SU-DHL-6 (cell line): ENCODE measurements around the gene RBM15.

ENCODE experiments used
- H2AFZ ChIP-seq: fragments of 200-600 bp; sonication (generic); 2 replicates; pipeline ENCODE4 v1.6.1; 2014; ENCODE audit warnings: low read depth, mild to moderate bottlenecking, moderate library complexity, mixed read lengths, antibody characterized with exemption, low read length; ENCODE audit not compliant: severe bottlenecking
- H3F3A ChIP-seq: fragments of 200-600 bp; shearing (Covaris generic); 2 replicates; pipeline ENCODE4 v1.6.0; 2016; ENCODE audit warnings: antibody characterized with exemption, mild to moderate bottlenecking; ENCODE audit not compliant: insufficient read depth
- H3K27ac ChIP-seq: fragments of 200-600 bp; sonication (generic); 2 replicates; pipeline ENCODE4 v1.5.1; 2016; ENCODE audit warnings: low read depth, mild to moderate bottlenecking, low read length, moderate library complexity, mixed read lengths
- H3K27me3 ChIP-seq: fragments of 200-600 bp; sonication (generic), shearing (Covaris generic); 2 replicates; pipeline ENCODE4 v1.6.0; 2014; ENCODE audit warnings: mild to moderate bottlenecking, low read length
- H3K36me3 ChIP-seq: fragments of 200-600 bp; sonication (generic); 2 replicates; pipeline ENCODE4 v1.6.1; 2014; ENCODE audit warnings: mild to moderate bottlenecking, low read length, mixed read lengths
- H3K4me2 ChIP-seq: fragments of 300-600, 200-600 bp; shearing (Covaris generic), sonication (generic); 2 replicates; pipeline ENCODE4 v1.6.0; 2014; ENCODE audit warnings: low read length, low read depth, mild to moderate bottlenecking; ENCODE audit not compliant: poor library complexity, severe bottlenecking
- H3K4me3 ChIP-seq: fragments of 200-600 bp; sonication (generic); 2 replicates; pipeline ENCODE4 v1.5.1; 2014; ENCODE audit warnings: antibody characterized with exemption, low read length, mild to moderate bottlenecking, mixed read lengths; ENCODE audit not compliant: insufficient read depth, poor library complexity, severe bottlenecking
- H3K79me2 ChIP-seq: fragments of 200-600 bp; sonication (generic); 2 replicates; pipeline ENCODE4 v1.6.1; 2014; ENCODE audit warnings: mild to moderate bottlenecking, low read length, moderate library complexity; ENCODE audit not compliant: insufficient read depth
- H3K9ac ChIP-seq: fragments of 200-600 bp; sonication (generic); 2 replicates; pipeline ENCODE4 v1.7.0; 2014; ENCODE audit warnings: mild to moderate bottlenecking, low read length
- H3K9me2 ChIP-seq: fragments of 200-600 bp; sonication (generic); replicated peaks from 2 replicates; pipeline ENCODE4 v1.6.1; 2014; ENCODE audit warnings: low read length; ENCODE audit not compliant: insufficient read depth
- H3K9me3 ChIP-seq: fragments of 200-600 bp; sonication (generic); 2 replicates; pipeline ENCODE4 v1.6.1; 2014; ENCODE audit warnings: low read length, mixed read lengths; ENCODE audit not compliant: insufficient read depth
- H4K20me1 ChIP-seq: fragments of 200-600 bp; sonication (generic); 2 replicates; pipeline ENCODE4 v1.6.1; 2014; ENCODE audit warnings: low read depth, mild to moderate bottlenecking, antibody characterized with exemption, low read length, moderate library complexity, mixed read lengths
- CTCF ChIP-seq: fragments of 200-600 bp; sonication (generic); IDR thresholded peaks from one replicate; pipeline ENCODE4 v1.5.1; 2017; ENCODE audit warnings: antibody characterized with exemption, mild to moderate bottlenecking, low read length, moderate library complexity; ENCODE audit not compliant: insufficient read depth, poor library complexity, severe bottlenecking
- EZH2phosphoT487 ChIP-seq: fragments of 200-600 bp; sonication (generic), shearing (Covaris generic); conservative IDR thresholded peaks from 2 replicates; pipeline ENCODE4 v1.6.1; 2018; ENCODE audit warnings: mild to moderate bottlenecking, antibody characterized with exemption, low read length, moderate library complexity, mixed read lengths

Gene RBM15

GRCh38 chr1:110320168-110320518 lies 19.0 kb upstream of the RBM15 start:
- no peaks in the 10 kb centered on the region for H3F3A ChIP-seq
- H3K4me3 ChIP-seq, result no peak overlapping the region
- H2AFZ ChIP-seq, result no peak overlapping the region
- H4K20me1 ChIP-seq, result no peaks in the 10 kb centered on the region
- H3K79me2 ChIP-seq, result no peaks in the 10 kb centered on the region
- H3K27me3 ChIP-seq, result no peaks in the 10 kb centered on the region
- H3K4me2 ChIP-seq, result no peak overlapping the region
- H3K27ac ChIP-seq, result no peak overlapping the region
- H3K36me3 ChIP-seq, result no peaks in the 10 kb centered on the region
- no peak for TF ChIP-seq CTCF
- no peak overlapping the region for H3K9ac ChIP-seq
- no peaks in the 10 kb centered on the region for H3K9me3 ChIP-seq
- no peaks in the 10 kb centered on the region for H3K9me2 ChIP-seq

GRCh38 chr1:110321045-110321444 lies 18.1 kb upstream of the RBM15 start:
- Histone ChIP-seq H3K9me3 (no peaks in the 10 kb centered on the region), H3K27ac (no peak overlapping the region), H3K36me3 (no peaks in the 10 kb centered on the region), H3K4me3 (no peak overlapping the region), H3K4me2 (no peak overlapping the region), H3K79me2 (no peaks in the 10 kb centered on the region), H4K20me1 (no peaks in the 10 kb centered on the region), H3F3A (no peaks in the 10 kb centered on the region), H2AFZ (no peak overlapping the region), H3K27me3 (no peaks in the 10 kb centered on the region), H3K9ac (no peak overlapping the region), H3K9me2 (no peaks in the 10 kb centered on the region)
- TF ChIP-seq EZH2phosphoT487 (no peak), CTCF (no peak)

GRCh38 chr1:110321846-110322245 lies 17.3 kb upstream of the RBM15 start:
- no peak overlapping the region for H3K4me2 ChIP-seq
- H3K79me2 ChIP-seq, result no peaks in the 10 kb centered on the region
- TF ChIP-seq CTCF, result no peak
- TF ChIP-seq EZH2phosphoT487, result no peak
- no peaks in the 10 kb centered on the region for H3K9me2 ChIP-seq
- no peak overlapping the region for H3K27ac ChIP-seq
- no peaks in the 10 kb centered on the region for H3K9me3 ChIP-seq
- no peaks in the 10 kb centered on the region for H3K27me3 ChIP-seq
- H3F3A ChIP-seq, result no peaks in the 10 kb centered on the region
- H3K36me3 ChIP-seq, result no peaks in the 10 kb centered on the region
- no peak overlapping the region for H3K9ac ChIP-seq
- H3K4me3 ChIP-seq, result no peak overlapping the region
- no peak overlapping the region for H2AFZ ChIP-seq
- no peaks in the 10 kb centered on the region for H4K20me1 ChIP-seq

- Histone ChIP-seq H3K27me3 (no peaks in the 10 kb centered on the region), H3K9ac (no peak overlapping the region), H3K9me3 (no peaks in the 10 kb centered on the region), H3K36me3 (no peaks in the 10 kb centered on the region), H3K9me2 (no peaks in the 10 kb centered on the region), H3F3A (no peaks in the 10 kb centered on the region), H3K27ac (no peak overlapping the region), H3K4me2 (no peak overlapping the region), H3K4me3 (no peak overlapping the region), H2AFZ (no peak overlapping the region), H4K20me1 (no peaks in the 10 kb centered on the region), H3K79me2 (no peaks in the 10 kb centered on the region)
- no peak for TF ChIP-seq CTCF
- TF ChIP-seq EZH2phosphoT487, result no peak
These were observed 14.5 kb upstream of the RBM15 start for GRCh38 chr1:110324667-110325066.
